ENCODE measurements around the gene MPC1. TPM values are rescaled to one million over a fixed set of nuclear protein-coding genes. Genes with fewer than 3 reads are reported as not detected.
"Not testable (repeated sequence)": the region's sequence is repeated elsewhere in the genome, so short reads cannot be mapped to it uniquely, and the experiment has no call there.

Gene MPC1
- total RNA-seq, 1 donor = 23.5 TPM

DNA sequence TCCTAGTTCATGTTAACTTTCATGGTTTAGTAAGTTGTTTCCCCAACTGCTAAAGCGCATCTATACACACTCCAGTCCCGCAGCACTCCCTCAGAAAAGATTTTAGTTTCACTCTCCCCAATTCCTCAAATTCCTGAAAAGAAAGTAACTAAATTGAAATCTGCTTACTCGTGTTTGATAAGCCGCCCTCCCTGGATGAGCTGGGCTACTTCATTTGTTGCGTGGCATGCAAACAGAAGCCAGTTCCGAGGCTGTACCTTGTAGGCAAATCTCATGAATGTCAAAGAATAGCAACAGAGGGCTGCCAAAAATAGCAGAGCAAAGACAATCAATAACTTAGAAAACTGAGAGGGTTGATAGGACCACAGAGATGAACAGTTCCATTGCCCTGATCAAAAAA, 16.9 kb downstream of the MPC1 start:
- peak overlapping the region; percentile 61 for H3K4me2 ChIP-seq (ENCODE audit: insufficient read depth, low read length)
- peak overlapping the region; percentile 40 for H3K4me3 ChIP-seq (ENCODE audit: insufficient read depth, low read length)

DNA sequence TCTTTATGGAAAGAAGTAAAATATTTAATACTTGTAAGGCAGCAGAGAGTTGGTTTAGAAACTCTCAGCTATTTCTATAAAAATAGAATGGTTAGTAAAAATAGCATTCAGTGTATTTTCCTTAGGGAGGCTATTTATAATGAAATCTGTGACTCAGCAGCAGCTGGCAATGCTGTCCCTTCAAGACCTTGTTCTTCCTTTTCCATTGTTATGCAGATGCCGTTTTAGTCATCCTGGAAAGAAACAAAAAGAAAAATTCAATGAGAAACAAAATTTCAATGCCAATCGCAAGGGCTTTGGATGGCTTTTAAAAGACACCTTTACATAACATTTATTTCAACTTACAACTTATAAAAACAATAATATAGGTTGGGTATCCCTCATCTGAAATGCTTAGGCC, 17.5 kb downstream of the MPC1 start:
- Histone ChIP-seq H3K4me2 (ENCODE audit: insufficient read depth, low read length) (peak overlapping the region; percentile 61), H2AFZ (ENCODE audit: low read length) (no peak overlapping the region), H3K79me2 (ENCODE audit: insufficient read depth, low read length) (no peaks in the 10 kb centered on the region), H3K36me3 (ENCODE audit: insufficient read depth, low read length) (no peaks in the 10 kb centered on the region), H3K4me3 (ENCODE audit: insufficient read depth, low read length) (no peak overlapping the region), H3K27me3 (ENCODE audit: insufficient read depth, low read length) (no peaks in the 10 kb centered on the region), H3K27ac (ENCODE audit: low read depth, low read length) (peak overlapping the region; percentile 77), H3K9me3 (ENCODE audit: low read depth, low read length) (no peaks in the 10 kb centered on the region), H3K4me1 (ENCODE audit: insufficient read depth, low read length) (peaks cover 33% of the 10 kb centered on the region), H4K20me1 (ENCODE audit: insufficient read depth, low read length) (no peaks in the 10 kb centered on the region)
- TF ChIP-seq, protein P1, sequence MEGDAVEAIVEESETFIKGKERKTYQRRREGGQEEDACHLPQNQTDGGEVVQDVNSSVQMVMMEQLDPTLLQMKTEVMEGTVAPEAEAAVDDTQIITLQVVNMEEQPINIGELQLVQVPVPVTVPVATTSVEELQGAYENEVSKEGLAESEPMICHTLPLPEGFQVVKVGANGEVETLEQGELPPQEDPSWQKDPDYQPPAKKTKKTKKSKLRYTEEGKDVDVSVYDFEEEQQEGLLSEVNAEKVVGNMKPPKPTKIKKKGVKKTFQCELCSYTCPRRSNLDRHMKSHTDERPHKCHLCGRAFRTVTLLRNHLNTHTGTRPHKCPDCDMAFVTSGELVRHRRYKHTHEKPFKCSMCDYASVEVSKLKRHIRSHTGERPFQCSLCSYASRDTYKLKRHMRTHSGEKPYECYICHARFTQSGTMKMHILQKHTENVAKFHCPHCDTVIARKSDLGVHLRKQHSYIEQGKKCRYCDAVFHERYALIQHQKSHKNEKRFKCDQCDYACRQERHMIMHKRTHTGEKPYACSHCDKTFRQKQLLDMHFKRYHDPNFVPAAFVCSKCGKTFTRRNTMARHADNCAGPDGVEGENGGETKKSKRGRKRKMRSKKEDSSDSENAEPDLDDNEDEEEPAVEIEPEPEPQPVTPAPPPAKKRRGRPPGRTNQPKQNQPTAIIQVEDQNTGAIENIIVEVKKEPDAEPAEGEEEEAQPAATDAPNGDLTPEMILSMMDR (IDR thresholded peaks at IDR 0.05; ENCODE audit: extremely low read depth, low read depth, low read length) = no peak
- peak; percentile 84 for DNase-seq (ENCODE audit: insufficient read length, low spot score, missing footprints)

More for the DNA sequence above, 16.9 kb downstream of the MPC1 start:
- DNase-seq (ENCODE audit: insufficient read length, low spot score, missing footprints) = peak; percentile 86
- Histone ChIP-seq H3K27me3 (ENCODE audit: insufficient read depth, low read length) (no peaks in the 10 kb centered on the region), H3K9me3 (ENCODE audit: low read depth, low read length) (no peaks in the 10 kb centered on the region), H3K36me3 (ENCODE audit: insufficient read depth, low read length) (no peaks in the 10 kb centered on the region), H3K27ac (ENCODE audit: low read depth, low read length) (peak overlapping the region; percentile 77), H3K79me2 (ENCODE audit: insufficient read depth, low read length) (no peaks in the 10 kb centered on the region), H3K4me1 (ENCODE audit: insufficient read depth, low read length) (peaks cover 27% of the 10 kb centered on the region), H4K20me1 (ENCODE audit: insufficient read depth, low read length) (no peaks in the 10 kb centered on the region), H2AFZ (ENCODE audit: low read length) (no peak overlapping the region)
- TF ChIP-seq, protein P1 (IDR thresholded peaks at IDR 0.05; ENCODE audit: extremely low read depth, low read depth, low read length) = no peak

DNA sequence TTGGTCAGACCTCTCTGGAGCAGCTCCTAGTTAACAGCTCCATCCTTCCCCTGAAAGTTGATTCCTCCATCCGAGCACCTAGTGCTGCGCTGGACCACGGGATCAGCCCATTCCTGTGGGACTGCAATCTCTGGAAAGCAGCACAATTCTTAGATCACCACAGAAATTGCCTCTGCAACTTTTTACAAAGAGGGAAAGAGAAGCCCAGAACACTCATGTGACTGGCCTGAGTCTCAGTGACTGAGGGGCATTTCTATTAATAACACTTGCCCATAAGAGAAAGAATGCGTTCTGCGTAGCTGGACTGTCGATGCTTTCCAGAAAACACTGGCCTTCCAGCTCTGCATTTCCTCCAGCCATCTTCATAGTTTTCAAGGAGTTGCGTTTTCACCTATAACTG, 18.3 kb downstream of the MPC1 start:
- Histone ChIP-seq H3K4me1 (ENCODE audit: insufficient read depth, low read length) (peaks cover 33% of the 10 kb centered on the region), H3K4me3 (ENCODE audit: insufficient read depth, low read length) (no peak overlapping the region), H3K4me2 (ENCODE audit: insufficient read depth, low read length) (no peak overlapping the region), H3K36me3 (ENCODE audit: insufficient read depth, low read length) (no peaks in the 10 kb centered on the region), H4K20me1 (ENCODE audit: insufficient read depth, low read length) (no peaks in the 10 kb centered on the region), H3K9me3 (ENCODE audit: low read depth, low read length) (no peaks in the 10 kb centered on the region), H3K79me2 (ENCODE audit: insufficient read depth, low read length) (no peaks in the 10 kb centered on the region), H3K27ac (ENCODE audit: low read depth, low read length) (peak overlapping the region; percentile 77), H3K27me3 (ENCODE audit: insufficient read depth, low read length) (no peaks in the 10 kb centered on the region), H2AFZ (ENCODE audit: low read length) (no peak overlapping the region)
- DNase-seq (ENCODE audit: insufficient read length, low spot score, missing footprints) = no peak
- TF ChIP-seq, protein P1 (IDR thresholded peaks at IDR 0.05; ENCODE audit: extremely low read depth, low read depth, low read length) = no peak

DNA sequence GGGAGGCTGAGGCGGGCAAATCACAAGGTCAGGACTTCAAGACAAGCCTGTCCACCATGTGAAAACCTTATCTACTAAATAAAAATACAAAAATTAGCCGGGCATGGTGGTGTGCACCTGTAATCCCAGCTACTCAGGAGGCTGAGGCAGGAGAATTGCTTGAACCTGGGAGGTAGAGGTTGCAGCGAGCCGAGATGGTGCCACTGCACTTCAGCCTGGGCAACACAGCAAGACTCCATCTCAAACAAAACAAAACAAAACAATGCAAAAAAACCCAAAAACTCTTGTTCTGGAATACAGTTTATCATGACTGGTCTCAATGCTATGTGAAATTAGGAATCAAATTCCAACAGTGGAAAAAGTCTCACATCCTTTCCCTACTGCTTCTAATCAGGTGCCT, 20.3 kb downstream of the MPC1 start:
- not testable (repeated sequence) for H2AFZ ChIP-seq (ENCODE audit: low read length); H3K4me3 ChIP-seq (ENCODE audit: insufficient read depth, low read length); H3K27me3 ChIP-seq (ENCODE audit: insufficient read depth, low read length); H3K36me3 ChIP-seq (ENCODE audit: insufficient read depth, low read length); H3K9me3 ChIP-seq (ENCODE audit: low read depth, low read length); H3K4me2 ChIP-seq (ENCODE audit: insufficient read depth, low read length); H3K27ac ChIP-seq (ENCODE audit: low read depth, low read length); DNase-seq (ENCODE audit: insufficient read length, low spot score, missing footprints); H4K20me1 ChIP-seq (ENCODE audit: insufficient read depth, low read length); H3K79me2 ChIP-seq (ENCODE audit: insufficient read depth, low read length)
- peaks cover 33% of the 10 kb centered on the region for H3K4me1 ChIP-seq (ENCODE audit: insufficient read depth, low read length)
